WTC11 (cell line): ENCODE data around the gene KISS1R. TPM values are rescaled to one million over a fixed set of nuclear protein-coding genes. Genes with fewer than 3 reads are reported as not detected.

Experiments
- ATAC-seq: fragments of 200-7000 bp; cut with Tn5 transposase; 2 replicates; pipeline ENCODE4 v1.10.0; 2021; ENCODE audit warnings: mild to moderate bottlenecking, moderate library complexity
- CTCF ChIA-PET: fragments of 300-600 bp; sonication (Branson Sonifier 250); formaldehyde crosslinking; loops from one replicate; lab custom pipeline; 2021; ENCODE audit warnings: antibody characterized with exemption; lab: Charles Lee
- POLR2A ChIA-PET: fragments of 350-600 bp; sonication (Branson Sonifier 250); formaldehyde crosslinking; loops from one replicate; lab custom pipeline; 2021; ENCODE audit warnings: antibody characterized with exemption; lab: Charles Lee
- DNase-seq: peaks from one replicate; pipeline ENCODE4 v3.0.0; 2021; ENCODE audit warnings: low spot score
- H3K27ac Mint-ChIP-seq: 2 replicates; pipeline ENCODE4 v1.8.0; 2021; ENCODE audit warnings: mixed read lengths
- H3K27me3 Mint-ChIP-seq: 2 replicates; pipeline ENCODE4 v1.8.0; 2021; ENCODE audit warnings: low read depth, mild to moderate bottlenecking, moderate library complexity, mixed read lengths
- H3K36me3 Mint-ChIP-seq: 2 replicates; pipeline ENCODE4 v1.8.0; 2021; ENCODE audit warnings: mixed read lengths
- H3K4me1 Mint-ChIP-seq: 2 replicates; pipeline ENCODE4 v1.8.0; 2022; ENCODE audit warnings: mixed read lengths
- H3K4me3 Mint-ChIP-seq: 2 replicates; pipeline ENCODE4 v1.8.0; 2021; ENCODE audit warnings: mild to moderate bottlenecking, moderate library complexity, mixed read lengths
- H3K9me3 Mint-ChIP-seq: 2 replicates; pipeline ENCODE4 v1.8.0; 2021; ENCODE audit warnings: mixed read lengths
- ATF1 ChIP-seq: sonication (generic); formaldehyde crosslinking; IDR thresholded peaks from 2 replicates; pipeline ENCODE4 v1.8.1; 2023; ENCODE audit warnings: mild to moderate bottlenecking, moderate library complexity, missing genetic modification reagents
- NFATC4 ChIP-seq: fragments of 250-450 bp; sonication (Bioruptor Pico); IDR thresholded peaks from 2 replicates; pipeline ENCODE4 v1.9.0; 2021; ENCODE audit warnings: mild to moderate bottlenecking
- NR2C2 ChIP-seq: sonication (generic); formaldehyde crosslinking; IDR thresholded peaks from 2 replicates; pipeline ENCODE4 v1.8.0; 2022; ENCODE audit warnings: mild to moderate bottlenecking, missing genetic modification reagents
- OVOL2 ChIP-seq: fragments of 250-450 bp; sonication (Bioruptor Pico); IDR thresholded peaks from 2 replicates; pipeline ENCODE4 v1.9.0; 2021; ENCODE audit warnings: mild to moderate bottlenecking, borderline replicate concordance
- PRRX2 ChIP-seq: fragments of 250-450 bp; sonication (Bioruptor Pico); IDR thresholded peaks from 2 replicates; pipeline ENCODE4 v1.8.0; 2021; ENCODE audit warnings: mild to moderate bottlenecking
- RORB ChIP-seq: fragments of 250-450 bp; sonication (Bioruptor Pico); IDR thresholded peaks from 2 replicates; pipeline ENCODE4 v1.9.0; 2021; ENCODE audit warnings: mild to moderate bottlenecking
- ZNF416 ChIP-seq: fragments of 250-450 bp; sonication (Bioruptor Pico); IDR thresholded peaks from 2 replicates; pipeline ENCODE4 v1.9.0; 2021; ENCODE audit warnings: mild to moderate bottlenecking, inconsistent platforms
- total RNA-seq: library from RNA; stranded (reverse); gene quantifications from 3 replicates; pipeline ENCODE4 v1.2.3, GENCODE V29; 2021
- TF ChIP-seq, protein P1 (sequence below): sonication (generic); formaldehyde crosslinking; conservative IDR thresholded peaks from 2 replicates; pipeline ENCODE4 v1.8.1; 2023; ENCODE audit warnings: mild to moderate bottlenecking, low read depth, missing genetic modification reagents, moderate library complexity
- TF ChIP-seq, protein P2 (sequence below): sonication (generic); formaldehyde crosslinking; IDR thresholded peaks from 2 replicates; pipeline ENCODE4 v1.8.0; 2022; ENCODE audit warnings: mild to moderate bottlenecking, missing genetic modification reagents
- TF ChIP-seq, protein P3 (sequence below): fragments of 250-450 bp; sonication (Bioruptor Pico); IDR thresholded peaks from 2 replicates; pipeline ENCODE4 v1.9.0; 2021; ENCODE audit warnings: moderate library complexity, mild to moderate bottlenecking, inconsistent platforms, borderline replicate concordance
- TF ChIP-seq, protein P4 (sequence below): fragments of 250-450 bp; sonication (Bioruptor Pico); IDR thresholded peaks from 2 replicates; pipeline ENCODE4 v1.9.0; 2021; ENCODE audit warnings: mild to moderate bottlenecking
- TF ChIP-seq, protein P5 (sequence below): sonication (generic); formaldehyde crosslinking; IDR thresholded peaks from 2 replicates; pipeline ENCODE4 v1.8.1; 2023; ENCODE audit warnings: mild to moderate bottlenecking, moderate library complexity, missing genetic modification reagents
- TF ChIP-seq, protein P6 (sequence below): fragments of 200-600 bp; IDR thresholded peaks from 2 replicates; pipeline ENCODE4 v1.8.0; 2022; ENCODE audit warnings: antibody characterized with exemption
- TF ChIP-seq, protein P7 (sequence below): sonication (generic); formaldehyde crosslinking; IDR thresholded peaks from 2 replicates; pipeline ENCODE4 v1.8.1; 2022; ENCODE audit warnings: missing genetic modification reagents, borderline replicate concordance

KISS1R gene
- total RNA-seq, 1 experiment from 2014 or later: 2.9 TPM

DNA sequence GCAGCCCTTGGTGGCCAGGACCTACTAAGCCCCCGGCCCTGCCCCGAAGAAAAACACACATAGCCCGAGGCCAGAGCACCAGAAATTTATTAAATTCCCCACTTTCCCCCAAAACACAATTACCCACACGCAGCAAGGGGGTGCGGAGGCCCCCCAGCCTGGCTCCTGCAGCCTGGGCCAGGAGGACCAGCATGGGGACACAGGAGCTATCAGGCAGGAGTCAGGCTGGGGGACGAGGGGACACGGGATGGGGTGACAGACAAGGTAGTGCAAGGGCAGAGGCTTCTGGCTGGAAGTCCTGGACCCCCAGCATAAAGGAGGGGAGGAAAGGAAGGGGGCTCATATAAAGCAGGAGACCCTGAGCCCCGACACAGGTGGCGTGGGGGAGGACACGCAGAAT is 20.7 kb upstream of the KISS1R start (continued):
- TF ChIP-seq, protein P1, sequence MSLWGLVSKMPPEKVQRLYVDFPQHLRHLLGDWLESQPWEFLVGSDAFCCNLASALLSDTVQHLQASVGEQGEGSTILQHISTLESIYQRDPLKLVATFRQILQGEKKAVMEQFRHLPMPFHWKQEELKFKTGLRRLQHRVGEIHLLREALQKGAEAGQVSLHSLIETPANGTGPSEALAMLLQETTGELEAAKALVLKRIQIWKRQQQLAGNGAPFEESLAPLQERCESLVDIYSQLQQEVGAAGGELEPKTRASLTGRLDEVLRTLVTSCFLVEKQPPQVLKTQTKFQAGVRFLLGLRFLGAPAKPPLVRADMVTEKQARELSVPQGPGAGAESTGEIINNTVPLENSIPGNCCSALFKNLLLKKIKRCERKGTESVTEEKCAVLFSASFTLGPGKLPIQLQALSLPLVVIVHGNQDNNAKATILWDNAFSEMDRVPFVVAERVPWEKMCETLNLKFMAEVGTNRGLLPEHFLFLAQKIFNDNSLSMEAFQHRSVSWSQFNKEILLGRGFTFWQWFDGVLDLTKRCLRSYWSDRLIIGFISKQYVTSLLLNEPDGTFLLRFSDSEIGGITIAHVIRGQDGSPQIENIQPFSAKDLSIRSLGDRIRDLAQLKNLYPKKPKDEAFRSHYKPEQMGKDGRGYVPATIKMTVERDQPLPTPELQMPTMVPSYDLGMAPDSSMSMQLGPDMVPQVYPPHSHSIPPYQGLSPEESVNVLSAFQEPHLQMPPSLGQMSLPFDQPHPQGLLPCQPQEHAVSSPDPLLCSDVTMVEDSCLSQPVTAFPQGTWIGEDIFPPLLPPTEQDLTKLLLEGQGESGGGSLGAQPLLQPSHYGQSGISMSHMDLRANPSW (CRISPR knock-in tag): no peak
- TF ChIP-seq, protein P2, sequence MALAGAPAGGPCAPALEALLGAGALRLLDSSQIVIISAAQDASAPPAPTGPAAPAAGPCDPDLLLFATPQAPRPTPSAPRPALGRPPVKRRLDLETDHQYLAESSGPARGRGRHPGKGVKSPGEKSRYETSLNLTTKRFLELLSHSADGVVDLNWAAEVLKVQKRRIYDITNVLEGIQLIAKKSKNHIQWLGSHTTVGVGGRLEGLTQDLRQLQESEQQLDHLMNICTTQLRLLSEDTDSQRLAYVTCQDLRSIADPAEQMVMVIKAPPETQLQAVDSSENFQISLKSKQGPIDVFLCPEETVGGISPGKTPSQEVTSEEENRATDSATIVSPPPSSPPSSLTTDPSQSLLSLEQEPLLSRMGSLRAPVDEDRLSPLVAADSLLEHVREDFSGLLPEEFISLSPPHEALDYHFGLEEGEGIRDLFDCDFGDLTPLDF (CRISPR knock-in tag): no peak
- TF ChIP-seq ATF1 (CRISPR knock-in tag): no peak
- no peak for TF ChIP-seq RORB
- TF ChIP-seq, protein P3, sequence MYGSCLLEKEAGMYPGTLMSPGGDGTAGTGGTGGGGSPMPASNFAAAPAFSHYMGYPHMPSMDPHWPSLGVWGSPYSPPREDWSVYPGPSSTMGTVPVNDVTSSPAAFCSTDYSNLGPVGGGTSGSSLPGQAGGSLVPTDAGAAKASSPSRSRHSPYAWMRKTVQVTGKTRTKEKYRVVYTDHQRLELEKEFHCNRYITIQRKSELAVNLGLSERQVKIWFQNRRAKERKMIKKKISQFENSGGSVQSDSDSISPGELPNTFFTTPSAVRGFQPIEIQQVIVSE (CRISPR knock-in tag): no peak
- TF ChIP-seq PRRX2 (CRISPR knock-in tag): no peak

DNA sequence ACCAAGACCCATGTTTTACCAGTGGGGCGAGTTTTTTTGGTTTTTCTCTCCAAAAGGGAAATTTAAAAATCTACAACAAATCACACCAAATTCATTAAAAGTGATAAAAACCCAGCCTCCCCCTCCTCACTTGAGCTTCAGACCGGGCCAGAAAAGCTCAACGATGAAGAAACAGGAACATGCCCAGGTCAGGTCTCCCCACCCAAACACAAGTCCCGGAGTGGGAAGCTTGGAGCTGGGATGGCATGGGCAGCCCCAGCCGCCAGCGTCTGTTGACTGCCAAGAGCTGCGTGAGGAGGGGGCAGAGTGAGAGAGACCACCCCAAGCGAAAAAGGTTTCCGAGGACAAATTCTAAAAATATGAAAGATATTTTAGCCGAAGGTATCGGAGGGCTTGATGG is 20.1 kb upstream of the KISS1R start:
- H3K27me3 Mint-ChIP-seq: peaks cover 3% of the 10 kb centered on the region; the same call in 1 of the 2 replicates
- no peaks in the 10 kb centered on the region for H3K9me3 Mint-ChIP-seq
- H3K4me3 Mint-ChIP-seq: no peak overlapping the region
- ChIA-PET POLR2A (no interaction called here), CTCF (interaction anchor here (1.2 to 1.4 kb wide), 2 partner anchors 19 to 25 kb away, joined by 3 to 7 read pairs; no protein-coding TSS in a partner anchor)
- H3K27ac Mint-ChIP-seq: no peak overlapping the region
- ATAC-seq (no peak), DNase-seq (no peak)
- no peaks in the 10 kb centered on the region; the same call in 1 of the 2 replicates for H3K4me1 Mint-ChIP-seq
- H3K36me3 Mint-ChIP-seq: 0 out of 2 replicates have a peak, but pooled peaks cover 3% of the 10 kb centered on the region
- TF ChIP-seq, protein P3 (CRISPR knock-in tag): no peak
- TF ChIP-seq, protein P4, sequence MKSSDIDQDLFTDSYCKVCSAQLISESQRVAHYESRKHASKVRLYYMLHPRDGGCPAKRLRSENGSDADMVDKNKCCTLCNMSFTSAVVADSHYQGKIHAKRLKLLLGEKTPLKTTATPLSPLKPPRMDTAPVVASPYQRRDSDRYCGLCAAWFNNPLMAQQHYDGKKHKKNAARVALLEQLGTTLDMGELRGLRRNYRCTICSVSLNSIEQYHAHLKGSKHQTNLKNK (CRISPR knock-in tag): no peak
- no peak for TF ChIP-seq ZNF416
- TF ChIP-seq OVOL2 (CRISPR knock-in tag): no peak
- no peak for TF ChIP-seq NR2C2 (CRISPR knock-in tag)
- TF ChIP-seq, protein P5, sequence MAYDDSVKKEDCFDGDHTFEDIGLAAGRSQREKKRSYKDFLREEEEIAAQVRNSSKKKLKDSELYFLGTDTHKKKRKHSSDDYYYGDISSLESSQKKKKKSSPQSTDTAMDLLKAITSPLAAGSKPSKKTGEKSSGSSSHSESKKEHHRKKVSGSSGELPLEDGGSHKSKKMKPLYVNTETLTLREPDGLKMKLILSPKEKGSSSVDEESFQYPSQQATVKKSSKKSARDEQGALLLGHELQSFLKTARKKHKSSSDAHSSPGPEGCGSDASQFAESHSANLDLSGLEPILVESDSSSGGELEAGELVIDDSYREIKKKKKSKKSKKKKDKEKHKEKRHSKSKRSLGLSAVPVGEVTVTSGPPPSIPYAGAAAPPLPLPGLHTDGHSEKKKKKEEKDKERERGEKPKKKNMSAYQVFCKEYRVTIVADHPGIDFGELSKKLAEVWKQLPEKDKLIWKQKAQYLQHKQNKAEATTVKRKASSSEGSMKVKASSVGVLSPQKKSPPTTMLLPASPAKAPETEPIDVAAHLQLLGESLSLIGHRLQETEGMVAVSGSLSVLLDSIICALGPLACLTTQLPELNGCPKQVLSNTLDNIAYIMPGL: no peak
- TF ChIP-seq, protein P1 (CRISPR knock-in tag): no peak
- TF ChIP-seq, protein P6, sequence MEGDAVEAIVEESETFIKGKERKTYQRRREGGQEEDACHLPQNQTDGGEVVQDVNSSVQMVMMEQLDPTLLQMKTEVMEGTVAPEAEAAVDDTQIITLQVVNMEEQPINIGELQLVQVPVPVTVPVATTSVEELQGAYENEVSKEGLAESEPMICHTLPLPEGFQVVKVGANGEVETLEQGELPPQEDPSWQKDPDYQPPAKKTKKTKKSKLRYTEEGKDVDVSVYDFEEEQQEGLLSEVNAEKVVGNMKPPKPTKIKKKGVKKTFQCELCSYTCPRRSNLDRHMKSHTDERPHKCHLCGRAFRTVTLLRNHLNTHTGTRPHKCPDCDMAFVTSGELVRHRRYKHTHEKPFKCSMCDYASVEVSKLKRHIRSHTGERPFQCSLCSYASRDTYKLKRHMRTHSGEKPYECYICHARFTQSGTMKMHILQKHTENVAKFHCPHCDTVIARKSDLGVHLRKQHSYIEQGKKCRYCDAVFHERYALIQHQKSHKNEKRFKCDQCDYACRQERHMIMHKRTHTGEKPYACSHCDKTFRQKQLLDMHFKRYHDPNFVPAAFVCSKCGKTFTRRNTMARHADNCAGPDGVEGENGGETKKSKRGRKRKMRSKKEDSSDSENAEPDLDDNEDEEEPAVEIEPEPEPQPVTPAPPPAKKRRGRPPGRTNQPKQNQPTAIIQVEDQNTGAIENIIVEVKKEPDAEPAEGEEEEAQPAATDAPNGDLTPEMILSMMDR: no peak
- TF ChIP-seq NFATC4 (CRISPR knock-in tag): no peak
- TF ChIP-seq, protein P7, sequence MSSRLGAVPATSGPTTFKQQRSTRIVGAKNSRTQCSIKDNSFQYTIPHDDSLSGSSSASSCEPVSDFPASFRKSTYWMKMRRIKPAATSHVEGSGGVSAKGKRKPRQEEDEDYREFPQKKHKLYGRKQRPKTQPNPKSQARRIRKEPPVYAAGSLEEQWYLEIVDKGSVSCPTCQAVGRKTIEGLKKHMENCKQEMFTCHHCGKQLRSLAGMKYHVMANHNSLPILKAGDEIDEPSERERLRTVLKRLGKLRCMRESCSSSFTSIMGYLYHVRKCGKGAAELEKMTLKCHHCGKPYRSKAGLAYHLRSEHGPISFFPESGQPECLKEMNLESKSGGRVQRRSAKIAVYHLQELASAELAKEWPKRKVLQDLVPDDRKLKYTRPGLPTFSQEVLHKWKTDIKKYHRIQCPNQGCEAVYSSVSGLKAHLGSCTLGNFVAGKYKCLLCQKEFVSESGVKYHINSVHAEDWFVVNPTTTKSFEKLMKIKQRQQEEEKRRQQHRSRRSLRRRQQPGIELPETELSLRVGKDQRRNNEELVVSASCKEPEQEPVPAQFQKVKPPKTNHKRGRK (CRISPR knock-in tag): no peak
